HUES64 (cell line): Measurements from ENCODE around the gene MB.

Source experiments
- H3K27ac ChIP-seq: 2 replicates; pipeline ENCODE4 v1.7.0; 2013; ENCODE audit warnings: low read depth, low read length, inconsistent platforms
- H3K27me3 ChIP-seq: 2 replicates; pipeline ENCODE4 v1.6.1; 2013; ENCODE audit warnings: mild to moderate bottlenecking, low read length; ENCODE audit not compliant: insufficient read depth
- H3K36me3 ChIP-seq: 2 replicates; pipeline ENCODE4 v1.6.1; 2013; ENCODE audit warnings: mild to moderate bottlenecking, low read length; ENCODE audit not compliant: insufficient read depth
- H3K4me1 ChIP-seq: 2 replicates; pipeline ENCODE4 v1.6.1; 2013; ENCODE audit warnings: mild to moderate bottlenecking, low read length, moderate library complexity; ENCODE audit not compliant: insufficient read depth
- H3K4me3 ChIP-seq: 2 replicates; pipeline ENCODE4 v1.5.1; 2013; ENCODE audit warnings: mild to moderate bottlenecking, low read length, moderate library complexity
- H3K9ac ChIP-seq: 2 replicates; pipeline ENCODE4 v1.6.1; 2013; ENCODE audit warnings: mild to moderate bottlenecking, low read depth, low read length
- H3K9me3 ChIP-seq: 2 replicates; pipeline ENCODE4 v1.6.1; 2013; ENCODE audit warnings: low read depth, low read length; ENCODE audit not compliant: insufficient read depth
- WGBS: fragments of 150-250, 120-280 bp; methylation state at CpG from one replicate; pipeline ENCODE4 v1.1.7; 2013; ENCODE audit warnings: missing lambda C conversion rate; 5-methylcytosine and 5-hydroxymethylcytosine counted together

The MB gene

DNA sequence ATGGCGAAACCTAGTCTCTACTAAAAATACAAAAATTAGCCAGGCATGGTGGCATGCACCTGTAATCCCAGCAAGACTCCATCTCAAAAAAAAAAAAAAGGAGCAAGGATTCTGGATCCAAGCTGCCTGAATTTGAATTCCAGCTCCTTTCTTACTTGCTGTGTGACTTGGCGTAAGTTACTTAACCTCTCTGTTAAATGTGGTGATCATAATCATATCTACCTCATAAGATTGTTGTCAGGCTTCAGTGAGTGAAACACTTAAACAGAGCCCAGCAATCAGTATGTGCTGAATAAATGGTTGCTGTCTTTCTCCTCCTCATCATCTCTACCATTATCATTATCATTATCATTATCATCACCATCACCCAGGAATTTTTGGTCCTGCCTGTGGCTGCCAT is 2.7 kb downstream of the MB start:
- H3K4me3 ChIP-seq = no peak overlapping the region
- H3K4me1 ChIP-seq = no peaks in the 10 kb centered on the region
- no peak overlapping the region for H3K9ac ChIP-seq
- H3K27ac ChIP-seq = no peak overlapping the region
- no peaks in the 10 kb centered on the region for H3K9me3 ChIP-seq
- 92% methylated on average over 1 of the region's 2 CpGs for WGBS
- H3K36me3 ChIP-seq = no peaks in the 10 kb centered on the region
- no peaks in the 10 kb centered on the region; the same call in 1 of the 2 replicates for H3K27me3 ChIP-seq

DNA sequence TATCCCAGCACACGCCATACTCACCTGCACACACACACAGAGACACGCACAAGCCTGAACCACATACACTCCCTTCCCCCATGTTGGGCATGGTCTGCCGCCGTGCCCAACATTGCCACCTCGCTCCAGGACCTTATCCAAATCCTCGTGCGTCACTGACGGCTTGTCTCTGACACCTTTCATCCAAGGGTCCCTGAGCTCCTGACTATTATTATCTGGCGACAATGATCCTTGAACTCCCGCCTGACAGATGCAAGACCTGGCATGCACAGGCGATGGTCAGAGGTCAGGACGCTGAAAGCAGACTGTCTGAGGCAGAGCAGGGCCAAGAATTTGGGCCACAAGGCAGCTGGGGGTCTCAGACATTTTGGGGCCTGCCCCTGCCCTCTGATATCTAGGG is 4.2 kb downstream of the MB start:
- Histone ChIP-seq H3K4me3 (no peak overlapping the region), H3K9ac (no peak overlapping the region), H3K27ac (no peak overlapping the region), H3K9me3 (no peaks in the 10 kb centered on the region), H3K27me3 (no peaks in the 10 kb centered on the region; the same call in 1 of the 2 replicates), H3K4me1 (no peaks in the 10 kb centered on the region), H3K36me3 (no peaks in the 10 kb centered on the region)
- WGBS = 91% methylated on average over 12 of the region's 12 CpGs

DNA sequence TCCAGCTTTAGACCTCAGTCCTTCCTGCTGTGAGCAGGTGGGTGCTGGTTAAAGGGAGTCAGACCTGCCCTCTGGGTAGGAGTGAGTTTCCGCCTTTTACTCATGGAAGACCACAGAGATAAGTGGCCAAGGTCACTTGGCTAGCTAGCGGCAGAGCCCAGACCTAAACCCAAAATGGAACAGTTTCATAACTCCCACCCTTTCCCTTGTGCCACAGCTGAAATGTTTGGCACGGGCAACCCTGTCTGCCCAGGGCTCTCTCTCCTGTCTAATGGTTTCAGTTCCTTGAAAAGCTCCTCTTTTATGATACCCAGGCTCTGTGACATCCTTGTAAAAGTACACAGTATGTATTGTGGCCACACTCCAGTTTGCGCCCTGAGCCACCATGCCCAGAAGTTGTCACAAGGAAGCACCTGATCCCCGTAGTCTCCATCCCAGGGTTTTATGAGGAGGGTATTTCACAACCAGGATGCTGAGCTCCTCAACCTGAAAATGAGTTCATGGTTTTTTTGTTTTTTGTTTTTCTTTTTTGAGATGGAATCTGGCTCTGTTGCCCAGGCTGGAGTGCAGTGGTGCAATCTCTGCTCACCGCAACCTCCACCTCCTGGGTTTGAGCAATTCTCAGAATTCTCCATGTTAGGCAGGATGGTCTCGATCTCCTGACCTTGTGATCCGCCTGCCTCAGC is 5.1 kb downstream of the MB start:
- Histone ChIP-seq H3K9me3 (no peaks in the 10 kb centered on the region), H3K4me3 (no peak overlapping the region), H3K36me3 (no peaks in the 10 kb centered on the region), H3K27me3 (no peaks in the 10 kb centered on the region; the same call in 1 of the 2 replicates), H3K4me1 (no peaks in the 10 kb centered on the region), H3K9ac (no peak overlapping the region), H3K27ac (no peak overlapping the region)
- WGBS = 94% methylated on average over 8 of the region's 8 CpGs

DNA sequence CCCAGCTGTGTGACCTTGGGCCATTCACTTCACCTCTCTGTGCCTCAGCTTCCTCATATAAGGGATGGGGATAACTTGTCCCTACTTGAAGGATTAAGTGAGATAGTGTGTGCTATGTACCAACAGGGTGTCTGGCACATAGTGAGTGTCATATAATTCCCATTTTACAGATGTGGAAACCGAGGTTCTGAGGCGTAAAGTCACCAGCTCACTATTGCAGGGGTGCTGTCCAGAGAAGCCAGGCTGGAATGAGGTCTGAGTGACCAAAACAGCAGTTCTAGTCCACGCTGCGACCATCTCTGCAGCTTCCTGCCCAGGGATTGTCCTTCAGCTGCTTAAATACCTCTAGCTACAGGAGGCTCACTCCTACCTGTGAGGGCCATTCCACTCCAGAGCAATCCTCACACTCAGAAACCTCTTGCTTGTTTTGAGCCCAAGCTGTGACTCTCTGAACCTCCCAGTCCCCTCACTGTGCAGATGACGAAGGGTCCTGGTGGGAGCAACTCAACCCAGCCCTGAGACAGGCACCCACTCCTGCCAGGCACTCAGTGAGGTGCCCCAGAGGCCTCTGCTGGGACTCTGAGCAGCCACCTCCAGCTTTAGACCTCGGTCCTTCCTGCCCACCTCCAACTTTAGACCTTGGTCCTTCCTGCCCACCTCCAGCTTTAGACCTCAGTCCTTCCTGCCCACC is 5.8 kb downstream of the MB start:
- H3K4me3 ChIP-seq = no peak overlapping the region
- no peaks in the 10 kb centered on the region for H3K9me3 ChIP-seq
- WGBS = 90% methylated on average over 6 of the region's 6 CpGs
- H3K27ac ChIP-seq = no peak overlapping the region
- H3K36me3 ChIP-seq = no peaks in the 10 kb centered on the region
- H3K27me3 ChIP-seq = no peaks in the 10 kb centered on the region; the same call in 1 of the 2 replicates
- H3K9ac ChIP-seq = no peak overlapping the region
- H3K4me1 ChIP-seq = no peaks in the 10 kb centered on the region

DNA sequence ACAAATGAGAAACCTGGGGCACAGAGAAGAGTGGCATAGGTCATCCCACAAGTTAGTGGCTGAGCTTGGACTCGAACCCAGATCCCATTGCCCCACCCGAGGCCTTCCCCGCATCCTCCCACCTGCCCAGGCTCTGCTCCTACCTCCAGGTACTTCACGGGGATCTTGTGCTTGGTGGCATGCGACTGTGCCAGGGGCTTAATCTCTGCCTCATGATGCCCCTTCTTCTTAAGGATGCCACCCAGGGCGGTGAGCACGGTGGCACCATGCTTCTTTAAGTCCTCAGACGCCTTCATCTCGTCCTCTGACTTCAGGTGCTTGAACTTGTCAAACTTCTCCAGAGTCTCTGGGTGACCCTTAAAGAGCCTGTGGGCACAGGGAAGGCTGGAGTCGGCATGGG is 6.4 kb downstream of the MB start:
- no peaks in the 10 kb centered on the region for H3K4me1 ChIP-seq
- H3K36me3 ChIP-seq = no peaks in the 10 kb centered on the region
- H3K4me3 ChIP-seq = no peak overlapping the region
- no peaks in the 10 kb centered on the region; the same call in 1 of the 2 replicates for H3K27me3 ChIP-seq
- H3K9ac ChIP-seq = no peak overlapping the region
- 80% methylated on average over 10 of the region's 10 CpGs for WGBS
- H3K27ac ChIP-seq = no peak overlapping the region
- no peaks in the 10 kb centered on the region for H3K9me3 ChIP-seq

DNA sequence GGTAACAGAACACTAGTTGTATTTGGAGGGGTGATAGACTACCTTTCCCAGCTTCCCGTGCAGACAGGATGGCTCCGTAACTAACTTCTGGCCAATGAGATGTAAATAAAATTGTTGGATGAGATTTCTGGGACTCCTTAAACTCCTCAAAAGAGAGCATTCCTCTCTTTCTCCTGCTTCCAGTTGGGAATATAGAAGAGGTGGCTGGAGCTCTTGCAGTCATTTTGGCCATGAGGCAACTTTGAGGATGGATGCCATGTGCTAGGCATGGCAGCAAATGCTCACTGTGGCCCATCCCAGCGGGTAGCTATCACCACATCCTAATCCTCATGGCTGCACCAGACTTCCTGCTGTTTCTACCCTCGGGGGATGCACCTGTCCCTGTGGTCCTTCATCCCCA is 7.4 kb downstream of the MB start:
- H3K4me3 ChIP-seq = no peak overlapping the region
- H3K36me3 ChIP-seq = no peaks in the 10 kb centered on the region
- no peak overlapping the region for H3K9ac ChIP-seq
- no peak overlapping the region for H3K27ac ChIP-seq
- peaks cover under 1% of the 10 kb centered on the region; the same call in 1 of the 2 replicates for H3K4me1 ChIP-seq
- WGBS = 87% methylated on average over 3 of the region's 4 CpGs
- no peaks in the 10 kb centered on the region; the same call in 1 of the 2 replicates for H3K27me3 ChIP-seq
- H3K9me3 ChIP-seq = no peaks in the 10 kb centered on the region

DNA sequence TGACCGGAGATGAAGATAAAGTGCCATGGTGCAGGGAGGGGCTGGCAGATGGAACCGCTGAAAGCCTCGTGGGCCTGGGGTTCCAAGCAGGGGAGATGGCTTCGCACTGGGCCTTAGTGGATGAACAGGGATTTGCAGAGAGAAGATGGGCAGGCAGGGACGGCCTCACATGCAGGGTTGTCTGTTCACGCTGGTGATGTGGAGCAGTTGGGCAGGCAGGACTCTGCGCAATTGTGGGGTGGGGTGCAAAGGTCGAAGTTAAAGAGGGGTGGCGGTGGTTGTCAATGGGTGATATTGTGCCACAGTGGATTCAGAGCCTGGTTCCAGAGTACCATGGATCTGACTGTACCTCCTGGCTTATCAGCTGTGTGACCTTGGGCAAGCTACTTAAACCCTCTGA is 7.9 kb downstream of the MB start:
- H3K4me1 ChIP-seq = peaks cover 5% of the 10 kb centered on the region; the same call in 1 of the 2 replicates
- no peaks in the 10 kb centered on the region; the same call in 1 of the 2 replicates for H3K27me3 ChIP-seq
- no peak overlapping the region for H3K27ac ChIP-seq
- H3K9me3 ChIP-seq = no peaks in the 10 kb centered on the region
- no peak overlapping the region for H3K4me3 ChIP-seq
- whole genome bisulfite sequencing = 90% methylated on average over 9 of the region's 9 CpGs
- no peak overlapping the region for H3K9ac ChIP-seq
- no peaks in the 10 kb centered on the region for H3K36me3 ChIP-seq

DNA sequence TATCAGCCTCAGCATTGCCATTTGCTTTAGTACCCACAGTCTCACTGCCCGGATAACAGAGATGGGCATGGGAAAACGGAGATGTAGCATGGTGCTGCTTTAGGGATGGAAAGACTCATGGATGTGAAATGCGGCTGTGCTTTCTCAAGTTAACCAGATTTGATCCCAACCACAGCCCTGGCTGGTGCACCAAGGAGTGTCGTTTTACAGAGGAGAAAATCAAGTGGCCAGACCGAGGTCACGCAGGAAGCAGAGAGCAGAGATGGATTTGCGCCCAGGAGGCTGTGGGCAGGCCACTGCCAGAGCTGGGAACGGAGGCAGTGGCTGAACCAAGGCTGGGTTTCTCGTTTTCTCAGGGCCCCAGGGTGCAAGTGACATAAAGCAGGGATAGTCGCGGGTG is 9.0 kb downstream of the MB start:
- Histone ChIP-seq H3K27me3 (no peaks in the 10 kb centered on the region; the same call in 1 of the 2 replicates), H3K27ac (no peak overlapping the region)
- WGBS = 88% methylated on average over 11 of the region's 11 CpGs

DNA sequence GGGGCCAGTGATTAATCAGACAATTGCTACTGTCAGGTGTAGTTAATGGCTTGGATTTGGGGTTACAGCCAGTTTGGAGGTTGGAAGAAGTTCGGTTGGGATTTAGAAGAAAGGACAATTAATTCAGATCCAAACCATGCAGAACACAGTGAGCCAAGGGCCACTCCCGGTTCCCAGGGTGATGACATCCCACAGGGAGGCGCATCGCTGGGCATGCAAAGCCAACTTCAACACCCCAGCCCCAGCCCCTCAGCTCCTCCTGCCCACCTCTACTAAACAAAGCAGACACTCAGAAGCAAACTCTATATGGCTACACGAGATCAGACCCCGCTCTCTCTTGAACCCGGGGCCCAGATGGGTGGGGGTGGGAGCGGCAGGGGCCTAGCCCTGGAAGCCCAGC is 10.2 kb downstream of the MB start:
- Histone ChIP-seq H3K9me3 (no peaks in the 10 kb centered on the region), H3K27me3 (no peaks in the 10 kb centered on the region; the same call in 1 of the 2 replicates), H3K27ac (no peak overlapping the region), H3K36me3 (no peaks in the 10 kb centered on the region), H3K9ac (no peak overlapping the region), H3K4me1 (peaks cover 5% of the 10 kb centered on the region; the same call in 1 of the 2 replicates), H3K4me3 (no peak overlapping the region)
- WGBS = 93% methylated on average over 8 of the region's 8 CpGs

More for the DNA sequence above, 9.0 kb downstream of the MB start:
- Histone ChIP-seq H3K9me3 (no peaks in the 10 kb centered on the region), H3K4me1 (peaks cover 5% of the 10 kb centered on the region; the same call in 1 of the 2 replicates), H3K36me3 (no peaks in the 10 kb centered on the region), H3K4me3 (no peak overlapping the region), H3K9ac (no peak overlapping the region)

DNA sequence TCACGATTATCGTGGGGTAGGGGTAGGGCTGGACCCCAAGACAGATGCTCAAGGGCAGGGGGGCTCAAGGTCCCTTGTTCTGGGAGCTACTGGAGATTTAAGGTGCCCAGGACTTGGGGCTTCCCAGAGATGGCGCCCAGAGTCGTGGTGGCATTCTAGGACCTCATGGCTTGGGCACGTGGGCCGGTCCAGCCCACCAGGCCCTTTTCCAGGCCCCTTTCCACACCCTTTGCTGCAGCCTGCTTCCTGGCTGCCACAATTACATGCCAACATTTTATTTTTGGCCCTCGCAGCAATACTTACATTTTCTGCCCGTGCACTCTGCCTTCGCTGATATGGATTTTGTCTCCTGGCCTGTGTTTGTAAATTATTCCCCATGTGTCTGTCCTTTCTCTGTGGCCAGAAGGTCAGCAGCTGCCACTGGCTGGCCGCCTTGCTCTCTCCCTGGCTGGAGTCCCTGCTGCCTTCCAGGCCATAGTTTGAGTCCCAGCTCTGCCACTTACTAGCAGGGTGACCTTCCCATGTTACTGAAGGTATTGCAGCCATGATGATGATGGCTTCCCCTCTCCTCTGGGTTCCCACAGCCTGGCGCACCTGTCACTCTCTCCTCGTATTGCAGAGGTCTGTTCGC is 11.2 kb downstream of the MB start:
- peaks cover 5% of the 10 kb centered on the region; the same call in 1 of the 2 replicates for H3K4me1 ChIP-seq
- H3K27ac ChIP-seq = no peak overlapping the region
- no peak overlapping the region for H3K9ac ChIP-seq
- no peak overlapping the region for H3K4me3 ChIP-seq
- H3K9me3 ChIP-seq = no peaks in the 10 kb centered on the region
- 92% methylated on average over 13 of the region's 13 CpGs for WGBS
- no peaks in the 10 kb centered on the region; the same call in 1 of the 2 replicates for H3K27me3 ChIP-seq
- no peaks in the 10 kb centered on the region for H3K36me3 ChIP-seq

DNA sequence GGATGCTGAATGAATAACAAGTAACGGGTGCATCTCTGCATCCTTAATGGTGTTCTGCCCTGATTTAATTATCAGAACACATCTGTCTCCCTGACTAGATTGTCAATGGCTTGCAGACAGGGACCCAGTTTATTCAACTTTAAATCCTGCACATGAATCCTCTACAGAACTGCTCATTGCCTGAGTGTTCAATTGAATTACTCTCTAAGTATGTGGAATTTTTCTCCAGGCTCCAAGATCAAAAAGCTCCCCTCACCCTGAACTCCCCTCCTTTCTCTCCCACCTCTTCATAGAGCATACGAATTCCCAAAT is 11.8 kb downstream of the MB start:
- no peak overlapping the region for H3K9ac ChIP-seq
- H3K27ac ChIP-seq = no peak overlapping the region
- no peaks in the 10 kb centered on the region for H3K9me3 ChIP-seq
- WGBS = 92% methylated on average over 2 of the region's 2 CpGs
- no peaks in the 10 kb centered on the region; the same call in 1 of the 2 replicates for H3K27me3 ChIP-seq
- H3K36me3 ChIP-seq = no peaks in the 10 kb centered on the region
- no peak overlapping the region for H3K4me3 ChIP-seq
- peaks cover 5% of the 10 kb centered on the region; the same call in 1 of the 2 replicates for H3K4me1 ChIP-seq
